ENCODE measurements around the gene PSMD14. TPM values are rescaled to one million over a fixed set of nuclear protein-coding genes. Genes with fewer than 3 reads are reported as not detected.
"Not testable (repeated sequence)": the region's sequence is repeated elsewhere in the genome, so short reads cannot be mapped to it uniquely, and the experiment has no call there.

PSMD14 gene
- total RNA-seq, 1 donor from 2014 or later = 46.9 TPM

GRCh38 chr2:161358838-161359237 lies 50.6 kb downstream of the PSMD14 start:
- peaks cover 23% of the 10 kb centered on the region for H3K9me3 Mint-ChIP-seq
- H3K27me3 Mint-ChIP-seq (ENCODE audit: low read depth) = no peaks in the 10 kb centered on the region
- H3K36me3 Mint-ChIP-seq = peaks cover 28% of the 10 kb centered on the region
- H3K27ac Mint-ChIP-seq = no peak overlapping the region
- DNase-seq (ENCODE audit: low spot score in 2 of 2, unreplicated experiment in 2 of 2) = no peak
- H3K4me3 Mint-ChIP-seq = no peak overlapping the region
- no peak for TF ChIP-seq CTCF (IDR thresholded peaks at IDR 0.05; ENCODE audit: unreplicated experiment)
- peaks cover 2% of the 10 kb centered on the region for H3K4me1 Mint-ChIP-seq

GRCh38 chr2:161360095-161360654 lies 52.0 kb downstream of the PSMD14 start:
- Mint-ChIP-seq H3K36me3 (peaks cover 37% of the 10 kb centered on the region), H3K9me3 (peaks cover 23% of the 10 kb centered on the region)
- H3K27me3 Mint-ChIP-seq (ENCODE audit: low read depth); H3K4me1 Mint-ChIP-seq; H3K4me3 Mint-ChIP-seq; H3K27ac Mint-ChIP-seq; DNase-seq (ENCODE audit: low spot score in 2 of 2, unreplicated experiment in 2 of 2): not testable (repeated sequence)

- no peak for DNase-seq (ENCODE audit: low spot score in 2 of 2, unreplicated experiment in 2 of 2)
- H3K27ac Mint-ChIP-seq = no peak overlapping the region
- no peaks in the 10 kb centered on the region for H3K27me3 Mint-ChIP-seq (ENCODE audit: low read depth)
- H3K36me3 Mint-ChIP-seq = peaks cover 40% of the 10 kb centered on the region
- H3K4me3 Mint-ChIP-seq = no peak overlapping the region
- TF ChIP-seq CTCF (IDR thresholded peaks at IDR 0.05; ENCODE audit: unreplicated experiment) = no peak
- peaks cover 23% of the 10 kb centered on the region for H3K9me3 Mint-ChIP-seq
- no peaks in the 10 kb centered on the region for H3K4me1 Mint-ChIP-seq
Observed at GRCh38 chr2:161362568-161363166, 54.4 kb downstream of the PSMD14 start.

GRCh38 chr2:161367675-161368074 lies 59.5 kb downstream of the PSMD14 start:
- Mint-ChIP-seq H3K9me3 (peaks cover 8% of the 10 kb centered on the region), H3K4me1 (no peaks in the 10 kb centered on the region), H3K27ac (no peak overlapping the region), H3K36me3 (peaks cover 36% of the 10 kb centered on the region), H3K4me3 (no peak overlapping the region), H3K27me3 (ENCODE audit: low read depth) (no peaks in the 10 kb centered on the region)
- DNase-seq (ENCODE audit: low spot score in 2 of 2, unreplicated experiment in 2 of 2) = no peak
- TF ChIP-seq CTCF (IDR thresholded peaks at IDR 0.05; ENCODE audit: unreplicated experiment) = no peak

- Mint-ChIP-seq H3K36me3 (peaks cover 24% of the 10 kb centered on the region), H3K4me3 (no peak overlapping the region), H3K9me3 (no peaks in the 10 kb centered on the region), H3K27ac (no peak overlapping the region), H3K4me1 (peaks cover 2% of the 10 kb centered on the region), H3K27me3 (ENCODE audit: low read depth) (no peaks in the 10 kb centered on the region)
- DNase-seq (ENCODE audit: low spot score in 2 of 2, unreplicated experiment in 2 of 2) = no peak
- TF ChIP-seq CTCF (IDR thresholded peaks at IDR 0.05; ENCODE audit: unreplicated experiment) = no peak
Observed at GRCh38 chr2:161369311-161369710, 61.1 kb downstream of the PSMD14 start.

GRCh38 chr2:161370981-161371380 lies 62.8 kb downstream of the PSMD14 start:
- peaks cover 2% of the 10 kb centered on the region for H3K4me1 Mint-ChIP-seq
- H3K4me3 Mint-ChIP-seq = no peak overlapping the region
- DNase-seq (ENCODE audit: low spot score in 2 of 2, unreplicated experiment in 2 of 2) = no peak
- no peaks in the 10 kb centered on the region for H3K9me3 Mint-ChIP-seq
- TF ChIP-seq CTCF (IDR thresholded peaks at IDR 0.05; ENCODE audit: unreplicated experiment) = no peak
- H3K27me3 Mint-ChIP-seq (ENCODE audit: low read depth) = no peaks in the 10 kb centered on the region
- peak overlapping the region; percentile 55 for H3K27ac Mint-ChIP-seq
- peaks cover 18% of the 10 kb centered on the region for H3K36me3 Mint-ChIP-seq
